ENCODE data around the gene DHRS13.
A peak's percentile ranks its signal among the peaks of the same experiment; 100 is the strongest.

DHRS13 gene, protein sequence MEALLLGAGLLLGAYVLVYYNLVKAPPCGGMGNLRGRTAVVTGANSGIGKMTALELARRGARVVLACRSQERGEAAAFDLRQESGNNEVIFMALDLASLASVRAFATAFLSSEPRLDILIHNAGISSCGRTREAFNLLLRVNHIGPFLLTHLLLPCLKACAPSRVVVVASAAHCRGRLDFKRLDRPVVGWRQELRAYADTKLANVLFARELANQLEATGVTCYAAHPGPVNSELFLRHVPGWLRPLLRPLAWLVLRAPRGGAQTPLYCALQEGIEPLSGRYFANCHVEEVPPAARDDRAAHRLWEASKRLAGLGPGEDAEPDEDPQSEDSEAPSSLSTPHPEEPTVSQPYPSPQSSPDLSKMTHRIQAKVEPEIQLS
- 11.8 to 33.1 (median 18.2) reads per million in 9 experiments for total RNA-seq

DNA sequence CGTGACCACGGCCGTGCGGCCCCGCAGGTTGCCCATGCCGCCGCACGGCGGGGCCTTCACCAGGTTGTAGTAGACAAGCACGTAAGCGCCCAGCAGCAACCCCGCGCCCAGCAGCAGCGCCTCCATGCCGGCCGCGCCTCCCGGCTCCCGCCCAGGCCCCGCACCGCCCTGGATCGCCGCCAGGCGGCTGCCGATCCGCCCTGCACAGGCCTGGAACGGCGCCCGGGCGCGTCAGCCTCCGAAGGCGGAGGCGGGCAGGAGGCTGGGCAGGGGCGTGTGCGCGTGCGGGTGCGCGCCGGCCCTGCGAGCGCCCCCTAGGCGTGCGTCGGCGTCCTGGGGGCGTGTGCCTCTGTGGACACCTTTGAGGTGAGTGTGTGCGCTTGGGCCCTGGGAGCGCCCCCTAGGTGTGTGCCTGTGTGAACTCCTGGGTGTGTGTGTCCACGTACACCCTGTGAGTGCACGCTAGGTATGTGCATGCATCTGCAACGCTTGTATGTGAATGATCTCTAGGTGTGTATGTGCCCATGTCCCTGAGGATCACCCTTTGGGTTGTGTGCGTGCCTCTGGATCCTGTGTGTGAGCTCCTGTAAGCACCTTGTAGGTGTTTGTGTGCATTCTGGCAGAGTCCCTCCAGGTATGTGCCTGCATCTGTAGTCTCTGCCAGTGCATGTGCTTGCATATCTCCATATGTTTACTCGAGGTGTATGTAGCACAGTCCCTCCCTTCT is at the start of gene DHRS13:
Gene DHRS13, minus strand, starts transcription at position 261 of the 727 bp plus-strand sequence. Its CDS starts 135 bp downstream, at position 126.
- peak within 1 kb of the TSS; percentile 82 to 87 for H3K4me3 Mint-ChIP-seq
- H3K36me3 Mint-ChIP-seq (ENCODE audit: insufficient read depth): peaks cover 39% of the 10 kb centered on the region
- DNase-seq (peak; percentile 93 to 97 (median 93)), ATAC-seq (replicated peaks) (peak; percentile 86)
- H3K9me3 Mint-ChIP-seq: no peaks in the 10 kb centered on the region
- peak within 1 kb of the TSS; percentile 86 to 91 for H3K27ac Mint-ChIP-seq
- H3K27me3 Mint-ChIP-seq: no peaks in the 10 kb centered on the region
- H3K4me1 Mint-ChIP-seq (ENCODE audit: low read depth in 2 of 2): peaks cover 29 to 36% of the 10 kb centered on the region in 2 donors

DNA sequence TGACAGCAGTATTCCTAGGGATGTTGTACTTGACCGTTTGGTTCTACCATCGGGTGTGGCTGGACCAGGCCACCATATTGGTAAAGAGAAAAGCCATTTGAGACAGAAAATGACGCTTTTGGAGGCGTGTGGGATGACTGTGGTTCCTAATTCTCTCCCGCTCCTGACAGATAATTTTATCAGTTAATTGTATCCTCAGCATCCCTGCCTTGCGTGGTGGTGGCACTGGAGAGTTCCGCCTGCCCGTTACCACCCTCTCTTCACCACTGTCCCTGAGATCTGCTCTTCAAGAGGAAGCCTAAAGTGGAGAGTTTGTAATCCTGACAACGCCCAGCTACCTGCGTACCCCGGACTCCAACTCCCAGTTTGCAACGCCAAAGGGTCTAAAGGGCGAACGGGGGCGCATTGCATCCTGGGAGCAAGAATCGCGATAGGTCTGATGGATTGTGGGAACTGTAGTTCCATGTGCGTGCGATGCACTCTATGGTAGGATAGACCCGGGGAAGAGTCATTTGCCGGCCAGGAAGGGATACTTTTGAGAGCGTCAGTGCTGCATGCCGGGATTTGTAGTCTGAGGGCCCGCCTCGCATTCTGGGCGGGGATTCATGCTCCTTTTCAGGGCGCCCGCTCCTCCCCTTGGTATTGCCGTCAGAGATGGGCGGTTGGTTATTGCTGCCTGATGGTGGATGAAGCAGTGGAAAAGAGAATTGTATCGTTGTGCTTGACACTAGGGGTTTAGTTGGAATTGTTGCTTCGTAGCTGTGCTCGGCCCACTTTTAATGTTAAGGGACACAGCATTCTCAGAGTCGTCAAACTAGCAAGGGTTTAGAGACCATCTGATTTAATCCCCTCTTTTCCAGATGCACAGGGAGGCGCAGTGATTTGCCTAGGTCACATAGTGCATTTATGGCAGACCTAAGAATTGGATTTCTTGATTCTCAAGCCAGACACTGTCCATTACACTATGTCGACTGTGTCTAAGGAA is 49.4 kb upstream of the DHRS13 start:
- Mint-ChIP-seq H3K4me1 (ENCODE audit: low read depth in 2 of 2) (peaks cover 15 to 18% of the 10 kb centered on the region in 2 donors), H3K27me3 (no peaks in the 10 kb centered on the region), H3K27ac (no peak overlapping the region), H3K36me3 (ENCODE audit: insufficient read depth) (peaks cover 27% of the 10 kb centered on the region), H3K9me3 (no peaks in the 10 kb centered on the region), H3K4me3 (no peak overlapping the region)
- ATAC-seq (replicated peaks) (peak; percentile 73), DNase-seq (peak; percentile 93 to 95 (median 95))

DNA sequence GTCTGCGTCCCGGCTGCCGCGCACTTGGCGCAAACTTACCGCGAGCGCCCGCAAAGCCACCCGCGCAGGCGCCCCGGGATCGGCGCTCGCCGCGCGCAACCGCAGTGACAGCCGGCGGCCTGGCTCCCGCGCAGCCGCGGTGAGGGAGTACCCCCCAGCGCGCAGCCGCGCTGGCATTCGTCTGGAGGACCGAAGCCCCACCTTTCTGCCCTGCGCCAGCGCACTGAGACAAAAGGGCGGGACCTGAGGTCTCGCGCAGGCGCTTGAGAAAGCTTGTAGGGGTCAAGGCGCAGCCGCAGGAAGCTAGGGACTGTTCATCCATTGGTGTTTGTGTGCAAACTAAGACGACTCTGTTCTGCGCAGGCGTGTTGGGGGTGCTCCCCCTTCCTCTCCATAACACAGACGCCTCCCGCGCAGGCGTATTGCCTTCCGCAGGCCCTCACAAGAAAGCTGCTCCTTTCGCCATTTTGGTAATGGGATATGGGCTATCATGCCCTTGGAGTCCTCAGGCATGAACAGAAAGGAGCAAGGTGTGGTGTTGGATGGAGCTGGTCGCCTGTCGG is 48.6 kb upstream of the DHRS13 start, which contains the start of gene PHF12:
Gene PHF12, minus strand, starts transcription at position 91 of the 563 bp plus-strand sequence. CDS start 558 bp downstream, outside the sequence.
- peaks cover 18 to 21% of the 10 kb centered on the region in 2 donors for H3K4me1 Mint-ChIP-seq (ENCODE audit: low read depth in 2 of 2)
- H3K9me3 Mint-ChIP-seq: no peaks in the 10 kb centered on the region
- H3K27ac Mint-ChIP-seq: peak within 1 kb of the TSS in 1 of 2 donors; percentile 98
- ATAC-seq (replicated peaks): peak; percentile 63
- peaks cover 27% of the 10 kb centered on the region for H3K36me3 Mint-ChIP-seq (ENCODE audit: insufficient read depth)
- no peaks in the 10 kb centered on the region for H3K27me3 Mint-ChIP-seq
- peak; percentile 99 for DNase-seq
- no peak within 1 kb of the TSS for H3K4me3 Mint-ChIP-seq

DNA sequence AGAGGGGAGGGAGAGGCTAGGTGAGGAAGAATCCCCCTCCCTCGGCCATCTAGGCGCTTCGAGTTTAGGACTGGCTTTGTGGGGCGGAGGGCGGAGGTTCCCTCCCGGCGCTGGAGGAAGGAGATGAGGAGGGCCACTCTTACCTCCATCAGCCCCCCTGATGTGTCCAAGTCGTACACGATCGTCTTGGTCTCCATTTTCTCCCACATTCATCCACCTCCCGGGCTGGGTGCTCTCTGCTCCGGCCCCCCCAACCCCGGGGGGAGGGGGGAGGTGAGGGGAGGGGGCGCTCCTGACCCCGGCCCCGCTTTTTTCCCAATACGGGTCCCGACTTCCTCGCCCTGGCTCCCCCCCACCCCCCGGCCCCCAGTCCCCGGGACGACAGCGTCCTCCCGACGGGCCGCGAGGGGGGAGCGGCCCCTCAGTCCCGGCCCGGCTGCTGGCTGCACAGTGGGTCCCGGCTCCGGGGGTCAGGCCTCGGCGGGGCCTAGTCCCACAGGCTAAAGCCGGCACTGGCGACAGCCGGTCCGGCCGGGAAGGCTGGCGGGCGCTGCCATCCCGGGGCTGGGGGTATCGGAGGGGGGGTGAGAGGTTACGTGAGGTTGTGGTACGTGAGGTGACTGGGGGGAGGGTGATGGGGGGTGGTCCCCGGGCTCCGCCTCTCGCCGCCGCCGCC is 48.0 kb upstream of the DHRS13 start:
- H3K27me3 Mint-ChIP-seq: no peaks in the 10 kb centered on the region
- H3K4me3 Mint-ChIP-seq: no peak overlapping the region
- peaks cover 24 to 27% of the 10 kb centered on the region in 2 donors for H3K4me1 Mint-ChIP-seq (ENCODE audit: low read depth in 2 of 2)
- peak overlapping the region in 1 of 2 donors; percentile 98 for H3K27ac Mint-ChIP-seq
- no peak for DNase-seq
- ATAC-seq (replicated peaks): no peak
- peaks cover 31% of the 10 kb centered on the region for H3K36me3 Mint-ChIP-seq (ENCODE audit: insufficient read depth)
- no peaks in the 10 kb centered on the region for H3K9me3 Mint-ChIP-seq

DNA sequence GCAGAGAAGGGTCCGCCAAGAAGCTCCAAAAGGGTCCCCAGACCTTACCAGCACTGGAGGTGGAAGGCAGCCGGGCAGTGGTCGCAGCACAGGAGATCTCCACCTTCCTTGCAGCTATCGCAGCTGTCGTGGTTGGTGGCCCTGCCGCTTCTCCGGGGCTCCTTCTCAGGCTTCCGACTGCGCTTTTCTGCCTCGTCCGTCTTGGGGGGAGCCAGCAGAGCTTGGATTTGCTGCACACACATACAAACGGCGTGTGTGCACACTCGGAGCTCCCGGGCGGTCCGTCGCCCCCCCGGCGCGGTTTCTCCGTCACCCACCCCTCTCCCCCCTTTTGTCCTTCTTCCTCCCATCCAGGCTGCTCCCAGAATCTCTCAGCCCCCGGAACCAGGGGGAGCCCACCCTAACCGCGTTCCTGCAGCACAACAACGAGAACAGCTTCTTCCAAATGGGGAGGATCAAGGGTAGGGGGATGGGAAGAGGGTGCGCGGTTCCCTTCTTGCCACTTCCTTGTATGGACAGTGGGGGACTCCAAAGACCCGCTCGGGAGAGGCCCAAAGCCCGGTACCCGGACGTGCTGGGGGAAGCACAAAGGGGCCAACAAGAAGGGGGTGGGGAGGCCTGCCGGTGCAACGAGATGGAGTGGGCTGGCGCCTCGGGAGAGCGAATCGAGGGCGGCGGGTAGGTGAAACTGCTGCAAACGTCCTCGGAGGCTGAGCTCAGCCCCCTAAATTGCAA is 47.3 kb upstream of the DHRS13 start:
- ATAC-seq (replicated peaks): peak; percentile 2
- H3K9me3 Mint-ChIP-seq: no peaks in the 10 kb centered on the region
- no peaks in the 10 kb centered on the region for H3K27me3 Mint-ChIP-seq
- DNase-seq: peak; percentile 50 to 55 (median 50)
- peaks cover 34% of the 10 kb centered on the region for H3K36me3 Mint-ChIP-seq (ENCODE audit: insufficient read depth)
- peak overlapping the region in 1 of 2 donors; percentile 98 for H3K27ac Mint-ChIP-seq
- no peak overlapping the region for H3K4me3 Mint-ChIP-seq
- H3K4me1 Mint-ChIP-seq (ENCODE audit: low read depth in 2 of 2): peaks cover 31 to 34% of the 10 kb centered on the region in 2 donors

DNA sequence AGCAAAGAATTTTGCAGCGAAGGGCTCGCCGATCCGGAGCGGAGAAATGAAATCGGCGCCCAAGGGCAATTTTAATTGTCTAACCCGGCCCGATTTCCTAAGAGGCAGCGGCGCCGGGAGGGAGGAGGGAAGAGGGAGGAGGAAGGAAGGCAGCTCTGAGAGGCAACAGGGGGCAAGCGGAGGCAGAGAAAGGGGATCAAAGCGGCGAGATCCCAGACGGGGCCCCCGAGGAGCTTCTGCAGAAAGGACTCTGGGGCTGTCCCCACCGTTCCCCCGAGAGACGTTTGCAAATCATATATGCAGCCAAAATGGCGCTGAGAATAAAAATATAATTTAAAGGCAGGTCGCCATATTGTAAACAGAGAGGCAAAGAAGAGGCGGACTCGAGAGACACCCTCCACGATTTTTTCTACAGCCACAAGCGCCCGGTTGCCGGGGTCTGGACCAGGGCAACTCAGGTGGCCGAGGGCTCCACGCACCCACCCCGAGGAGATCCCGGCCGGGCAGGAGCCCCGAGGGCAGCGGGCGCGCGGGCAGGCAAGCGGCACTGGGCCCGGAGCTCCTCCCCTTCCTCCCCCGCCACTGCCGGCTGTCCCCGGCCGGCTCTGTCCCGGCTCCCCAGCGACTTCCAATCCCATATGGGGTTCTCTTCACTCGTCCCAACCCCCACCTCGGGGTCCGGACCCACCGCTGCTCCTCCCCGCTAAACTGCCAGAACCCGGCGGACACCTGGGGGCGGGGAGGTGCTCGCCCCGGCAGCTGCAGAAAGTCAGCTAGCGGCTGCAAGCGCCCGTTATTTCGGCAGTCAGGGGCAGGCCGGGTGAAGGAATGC is 46.5 kb upstream of the DHRS13 start:
- Mint-ChIP-seq H3K27me3 (no peaks in the 10 kb centered on the region), H3K36me3 (ENCODE audit: insufficient read depth) (peaks cover 40% of the 10 kb centered on the region), H3K4me1 (ENCODE audit: low read depth in 2 of 2) (peaks cover 32 to 42% of the 10 kb centered on the region in 2 donors), H3K27ac (peak overlapping the region in 1 of 2 donors; percentile 98), H3K4me3 (no peak overlapping the region), H3K9me3 (no peaks in the 10 kb centered on the region)
- no peak for ATAC-seq (replicated peaks)
- peak; percentile 33 to 56 (median 42) for DNase-seq

DNA sequence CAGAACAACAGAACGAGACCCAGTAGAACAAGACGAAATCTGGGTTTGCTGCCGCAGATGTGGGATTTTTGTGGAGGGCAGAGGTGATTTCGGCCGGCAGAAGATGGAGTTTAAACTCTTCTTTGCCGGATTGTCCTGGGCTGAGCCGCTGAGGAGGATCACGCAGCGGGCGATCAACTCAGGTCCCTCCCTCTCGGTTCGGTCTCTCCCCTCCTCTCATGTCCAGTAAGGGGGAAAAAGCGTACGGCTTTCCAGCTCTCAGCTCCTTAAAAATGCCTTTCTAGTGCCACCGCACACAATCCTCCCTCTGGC is 46.0 kb upstream of the DHRS13 start:
- Mint-ChIP-seq H3K27me3 (no peaks in the 10 kb centered on the region), H3K4me3 (no peak overlapping the region), H3K4me1 (ENCODE audit: low read depth in 2 of 2) (peaks cover 37 to 48% of the 10 kb centered on the region in 2 donors), H3K9me3 (no peaks in the 10 kb centered on the region), H3K36me3 (ENCODE audit: insufficient read depth) (peaks cover 45% of the 10 kb centered on the region), H3K27ac (peak overlapping the region in 1 of 2 donors; percentile 98)
- ATAC-seq (replicated peaks): no peak
- no peak for DNase-seq

DNA sequence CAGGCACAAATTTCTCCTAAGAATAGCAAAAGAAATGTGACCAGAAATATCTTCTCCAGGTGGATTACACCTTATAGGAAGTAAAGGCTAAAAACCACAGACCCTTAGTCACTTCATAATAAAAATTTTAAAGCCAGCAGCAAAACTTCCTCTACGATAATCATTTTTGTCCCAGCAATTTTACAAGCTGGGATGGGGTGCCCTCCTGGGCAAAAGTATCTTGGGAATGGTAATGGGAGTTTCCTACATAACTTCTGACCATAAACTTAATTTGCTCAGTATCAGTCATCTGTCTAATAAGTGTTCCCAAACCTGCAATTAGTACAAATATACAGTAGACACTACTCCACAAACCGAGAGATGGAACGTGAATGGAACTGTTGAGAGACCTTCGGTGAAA is 45.5 kb upstream of the DHRS13 start:
- H3K9me3 Mint-ChIP-seq: no peaks in the 10 kb centered on the region
- H3K27ac Mint-ChIP-seq: peak overlapping the region in 1 of 2 donors; percentile 98
- H3K4me1 Mint-ChIP-seq (ENCODE audit: low read depth in 2 of 2): peaks cover 42 to 53% of the 10 kb centered on the region in 2 donors
- DNase-seq: no peak
- H3K36me3 Mint-ChIP-seq (ENCODE audit: insufficient read depth): peaks cover 50% of the 10 kb centered on the region
- H3K27me3 Mint-ChIP-seq: no peaks in the 10 kb centered on the region
- ATAC-seq (replicated peaks): no peak
- no peak overlapping the region for H3K4me3 Mint-ChIP-seq

DNA sequence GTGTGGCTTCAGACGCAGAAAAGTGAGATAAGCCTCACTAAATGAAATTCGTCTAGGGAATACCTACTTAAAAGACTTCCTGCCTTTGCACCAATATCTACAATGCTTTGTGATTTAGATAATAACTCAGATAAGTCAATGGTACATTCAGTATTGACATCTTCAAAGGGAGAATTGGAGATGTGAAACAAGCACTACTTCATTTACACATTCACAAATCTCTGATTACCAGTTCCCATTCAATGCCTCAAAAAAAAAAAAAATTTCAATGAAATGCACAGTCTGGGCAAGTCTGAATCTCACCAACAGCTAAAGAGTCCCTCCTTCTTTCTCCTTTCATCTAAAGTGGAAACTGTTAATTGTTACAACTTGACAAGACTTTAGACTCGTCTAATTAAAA is 44.8 kb upstream of the DHRS13 start:
- Mint-ChIP-seq H3K27me3 (no peaks in the 10 kb centered on the region), H3K4me1 (ENCODE audit: low read depth in 2 of 2) (peaks cover 42 to 55% of the 10 kb centered on the region in 2 donors), H3K9me3 (no peaks in the 10 kb centered on the region), H3K4me3 (no peak overlapping the region), H3K36me3 (ENCODE audit: insufficient read depth) (peaks cover 56% of the 10 kb centered on the region), H3K27ac (peak overlapping the region in 1 of 2 donors; percentile 98)
- DNase-seq: no peak
- ATAC-seq (replicated peaks): no peak

DNA sequence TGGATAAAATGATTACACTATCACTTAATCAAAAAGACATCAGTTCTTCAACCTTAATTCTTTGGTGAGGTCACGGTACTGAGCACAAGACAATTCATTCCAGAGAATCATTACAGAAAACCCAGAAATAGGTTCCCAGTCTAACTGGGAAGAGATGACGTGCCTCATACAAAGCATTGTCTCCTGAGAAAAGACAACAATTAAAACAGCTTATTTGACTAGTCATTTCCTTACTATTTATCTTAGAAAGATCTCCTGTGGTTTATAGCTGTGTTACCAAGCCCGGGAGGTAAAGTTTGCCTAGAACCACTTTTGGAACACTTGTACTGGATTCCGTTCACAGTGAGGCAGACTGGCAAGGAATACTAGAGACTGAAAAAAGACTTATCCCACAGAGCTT is 43.4 kb upstream of the DHRS13 start:
- peaks cover 63% of the 10 kb centered on the region for H3K36me3 Mint-ChIP-seq (ENCODE audit: insufficient read depth)

More for the DNA sequence above, 43.4 kb upstream of the DHRS13 start:
- H3K4me1 Mint-ChIP-seq (ENCODE audit: low read depth in 2 of 2): peaks cover 50 to 64% of the 10 kb centered on the region in 2 donors
- peak overlapping the region in 1 of 2 donors; percentile 98 for H3K27ac Mint-ChIP-seq
- peak overlapping the region in 1 of 2 donors; percentile 52 for H3K4me3 Mint-ChIP-seq
- DNase-seq (no peak), ATAC-seq (replicated peaks) (no peak)
- H3K9me3 Mint-ChIP-seq: no peaks in the 10 kb centered on the region
- H3K27me3 Mint-ChIP-seq: no peaks in the 10 kb centered on the region
